GM12878 (cell line): ENCODE measurements around the gene PTPRN2. TPM values are rescaled to one million over a fixed set of nuclear protein-coding genes. Genes with fewer than 3 reads are reported as not detected.

Source experiments
- ATAC-seq: fragments of 200-7000 bp; cut with Tn5 transposase; 3 replicates; pipeline ENCODE4 v1.9.1; 2020; ENCODE audit warnings: mild to moderate bottlenecking, moderate library complexity
- BruUV-seq: library from RNA; stranded (reverse); fragments of 400-500 nt; replicated peaks from 2 replicates; lab custom pipeline; 2021; lab: Mats Ljungman, UMichigan
- CTCF ChIA-PET: fragments of 300-600 bp; sonication (Branson Sonifier 250); formaldehyde crosslinking; extraction: SDS; loops from one replicate; lab custom pipeline; 2021; ENCODE audit warnings: inconsistent platforms; lab: Yijun Ruan, JAX
- POLR2A ChIA-PET: fragments of 350-600 bp; formaldehyde crosslinking; extraction: SDS; loops from one replicate; lab custom pipeline; 2021; ENCODE audit warnings: inconsistent platforms; lab: Charles Lee
- RAD21 ChIA-PET: fragments of 300-600 bp; sonication (Branson Sonifier 250); formaldehyde crosslinking; loops from one replicate; lab custom pipeline; 2023; ENCODE audit warnings: antibody characterized with exemption; ENCODE audit not compliant: unreplicated experiment; lab: Charles Lee
- SMC1A ChIA-PET: fragments of 300-600 bp; sonication (Branson Sonifier 250); formaldehyde crosslinking; loops from one replicate; lab custom pipeline; 2023; ENCODE audit not compliant: unreplicated experiment, uncharacterized antibody; lab: Charles Lee
- DNase-seq: peaks from one replicate; pipeline ENCODE4 v3.0.0-alpha.2; 2011; ENCODE audit warnings: low read depth, low spot score
- FAIRE-seq: peaks from 3 replicates; lab custom pipeline; 2011; peaks lifted over from hg19 to GRCh38; lab: Jason Lieb, UNC
- H2AFZ ChIP-seq: 2 replicates; pipeline ENCODE4 v1.6.0; 2011; ENCODE audit warnings: low read depth, low read length, control low read depth; ENCODE audit not compliant: control insufficient read depth
- H3K27ac ChIP-seq: 2 replicates; pipeline ENCODE4 v1.5.1; 2011; ENCODE audit warnings: control low read depth; ENCODE audit not compliant: control insufficient read depth, insufficient read depth
- H3K27me3 ChIP-seq, 2 experiments: replicated peaks in 1 of 2; 2 replicates each; pipeline versions ENCODE4 v1.6.0 to v1.6.1; 2011; ENCODE audit warnings: low read length in 1 of 2; ENCODE audit not compliant: control insufficient read depth in 2 of 2, insufficient read depth in 2 of 2
- H3K36me3 ChIP-seq, 2 experiments: 2 replicates each; pipeline ENCODE4 v1.5.1; 2011; ENCODE audit warnings: low read length in 1 of 2; ENCODE audit not compliant: control insufficient read depth in 2 of 2, insufficient read depth in 2 of 2
- H3K4me1 ChIP-seq: 2 replicates; pipeline ENCODE4 v1.6.1; 2011; ENCODE audit warnings: mild to moderate bottlenecking, low read length, moderate library complexity, mixed read lengths; ENCODE audit not compliant: control insufficient read depth, insufficient read depth
- H3K4me2 ChIP-seq: 2 replicates; pipeline ENCODE4 v1.6.0; 2011; ENCODE audit warnings: control low read depth; ENCODE audit not compliant: control insufficient read depth, insufficient read depth
- H3K4me3 ChIP-seq: fragments of 200-600 bp; sonication (generic); 2 replicates; pipeline ENCODE4 v1.5.1; 2016
- H3K79me2 ChIP-seq: 2 replicates; pipeline ENCODE4 v1.6.0; 2011; ENCODE audit warnings: low read length; ENCODE audit not compliant: control insufficient read depth, insufficient read depth
- H3K9ac ChIP-seq: 2 replicates; pipeline ENCODE4 v1.8.0; 2011; ENCODE audit warnings: low read length, control low read depth, mixed read lengths; ENCODE audit not compliant: control insufficient read depth, insufficient read depth
- H3K9me3 ChIP-seq: replicated peaks from 3 replicates; pipeline ENCODE4 v1.5.1; 2011; ENCODE audit warnings: mild to moderate bottlenecking, low read length; ENCODE audit not compliant: control insufficient read depth, insufficient read depth
- H4K20me1 ChIP-seq: 2 replicates; pipeline ENCODE4 v1.6.0; 2011; ENCODE audit not compliant: control insufficient read depth, insufficient read depth
- POLR2AphosphoS2 ChIP-seq: IDR thresholded peaks from 2 replicates; pipeline ENCODE4 v1.6.1; 2011; ENCODE audit warnings: low read depth, mild to moderate bottlenecking, low read length, improper control_type of control experiment, moderate library complexity
- TCF7 ChIP-seq: IDR thresholded peaks from 2 replicates; pipeline ENCODE4 v1.6.1; 2014; ENCODE audit warnings: antibody characterized with exemption, borderline replicate concordance
- ZBTB11 ChIP-seq: fragments of 450-650 bp; formaldehyde crosslinking; IDR thresholded peaks from 2 replicates; pipeline ENCODE4 v1.5.0; 2022; ENCODE audit warnings: mild to moderate bottlenecking, missing genetic modification characterization
- WGBS: methylation state at CpG from one replicate; pipeline ENCODE4 v1.1.6; 2016; ENCODE audit warnings: low lambda C conversion rate; ENCODE audit not compliant: insufficient replicate concordance, insufficient coverage; ENCODE audit errors: missing lambda C conversion rate; 5-methylcytosine and 5-hydroxymethylcytosine counted together
- in situ Hi-C: fragments of 300-500 bp; cut with MboI; formaldehyde crosslinking; loops from 9 replicates; pipeline ENCODE4 v1.14.3; 2018; ENCODE audit warnings: mixed read lengths
- intact Hi-C: fragments of 100-400 bp; cut with micrococcal nuclease; formaldehyde crosslinking; loops from one replicate; pipeline ENCODE4 v1.14.2; 2022; ENCODE audit not compliant: unreplicated experiment
- polyA plus RNA-seq, 11 experiments: library from polyadenylated mRNA; depleted of rRNA in 4 of 11; unstranded in 6 of 11; stranded (reverse) in 5 of 11; fragments of >200 nt; fragmentation: Nextera tagmentation in 4 of 11; fragmentation: Illumina TruSeq in 1 of 11; extraction: Ambion mirVana in 4 of 11; extraction: Trizol in 1 of 11; gene quantifications; 1 replicate in 1 of 11; 2 replicates in 10 of 11; pipeline versions ENCODE4 v1.2.1 to v1.2.3, GENCODE V29; 2011 to 2016; ENCODE audit warnings: inconsistent platforms in 2 of 11, missing spikeins in 2 of 11, low read depth in 1 of 11
- total RNA-seq, 4 experiments: library from RNA; depleted of rRNA in 3 of 4; stranded (reverse); fragments of >200 nt in 3 of 4; fragmentation: Illumina TruSeq in 1 of 4; extraction: Trizol in 1 of 4; gene quantifications; 2 replicates each; pipeline versions ENCODE4 v1.2.1 to v1.2.3, GENCODE V29; 2013 to 2021
- TF ChIP-seq, protein P1 (sequence below): fragments of 450-650 bp; IDR thresholded peaks from 2 replicates; pipeline ENCODE4 v1.6.1; 2017; ENCODE audit warnings: antibody characterized with exemption, mild to moderate bottlenecking, moderate library complexity
- TF ChIP-seq, protein P2 (sequence below): IDR thresholded peaks from 2 replicates; pipeline ENCODE4 v1.6.1; 2012; ENCODE audit warnings: low read depth, low read length, improper control_type of control experiment

The PTPRN2 gene
- total and polyA plus RNA-seq, 10 of the 15 experiments (the other 5 are each of a cell fraction or from before 2014, with no cell fraction given): 5.4 TPM; not detected in 9

- TF ChIP-seq ZBTB11 (CRISPR knock-in tag): no peak
Observed at GRCh38 chr7:158261362-158262235, 326.0 kb downstream of the PTPRN2 start (continued).

DNA sequence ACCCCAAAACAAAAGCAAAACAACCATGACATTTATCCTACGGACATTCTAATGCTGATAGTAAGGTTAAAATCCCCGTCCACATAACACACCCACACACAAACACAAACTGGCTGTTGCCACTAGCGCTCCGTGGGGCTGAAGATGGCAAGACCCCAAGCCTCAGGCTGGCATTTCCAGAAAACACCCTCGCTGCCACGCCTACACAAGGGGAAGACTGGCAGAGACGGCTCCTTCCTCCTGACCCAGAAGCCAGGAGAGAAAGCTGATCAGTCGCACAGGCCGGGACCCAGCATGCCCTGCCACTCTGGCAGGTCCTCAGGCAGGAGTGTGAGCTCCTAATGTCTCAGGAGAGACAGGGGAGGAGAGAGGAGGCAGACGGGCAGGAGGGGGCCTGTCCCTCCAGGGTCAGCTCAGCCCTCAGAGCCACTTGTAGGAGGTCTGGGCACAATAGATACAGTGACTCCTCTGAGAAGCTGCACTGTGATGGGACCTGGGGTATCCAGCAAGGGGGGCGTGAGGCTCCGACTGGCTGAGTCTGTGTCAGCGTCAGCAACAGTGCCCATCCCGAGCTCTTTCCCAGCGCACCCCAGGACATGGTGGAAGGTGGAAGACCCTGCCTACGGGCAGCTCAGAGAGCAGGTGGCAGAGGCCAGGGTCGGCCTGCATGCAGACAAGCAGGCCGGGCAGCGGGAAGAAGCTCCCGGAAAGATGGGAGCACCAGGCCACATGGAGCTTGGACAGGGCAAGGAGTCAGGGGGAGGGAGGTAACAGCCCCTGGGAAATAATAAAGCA lies 326.9 kb downstream of the PTPRN2 start:
- Histone ChIP-seq H4K20me1 (no peaks in the 10 kb centered on the region), H3K9me3 (peaks cover 10% of the 10 kb centered on the region; the same call in 1 of the 3 replicates), H3K36me3 (no peaks in the 10 kb centered on the region), H3K27me3 (no peaks in the 10 kb centered on the region), H3K9ac (no peak overlapping the region), H3K4me3 (no peak overlapping the region), H3K79me2 (no peaks in the 10 kb centered on the region), H3K27ac (no peak overlapping the region), H3K4me1 (no peaks in the 10 kb centered on the region), H2AFZ (no peak overlapping the region), H3K4me2 (no peak overlapping the region)
- TF ChIP-seq, protein P1, sequence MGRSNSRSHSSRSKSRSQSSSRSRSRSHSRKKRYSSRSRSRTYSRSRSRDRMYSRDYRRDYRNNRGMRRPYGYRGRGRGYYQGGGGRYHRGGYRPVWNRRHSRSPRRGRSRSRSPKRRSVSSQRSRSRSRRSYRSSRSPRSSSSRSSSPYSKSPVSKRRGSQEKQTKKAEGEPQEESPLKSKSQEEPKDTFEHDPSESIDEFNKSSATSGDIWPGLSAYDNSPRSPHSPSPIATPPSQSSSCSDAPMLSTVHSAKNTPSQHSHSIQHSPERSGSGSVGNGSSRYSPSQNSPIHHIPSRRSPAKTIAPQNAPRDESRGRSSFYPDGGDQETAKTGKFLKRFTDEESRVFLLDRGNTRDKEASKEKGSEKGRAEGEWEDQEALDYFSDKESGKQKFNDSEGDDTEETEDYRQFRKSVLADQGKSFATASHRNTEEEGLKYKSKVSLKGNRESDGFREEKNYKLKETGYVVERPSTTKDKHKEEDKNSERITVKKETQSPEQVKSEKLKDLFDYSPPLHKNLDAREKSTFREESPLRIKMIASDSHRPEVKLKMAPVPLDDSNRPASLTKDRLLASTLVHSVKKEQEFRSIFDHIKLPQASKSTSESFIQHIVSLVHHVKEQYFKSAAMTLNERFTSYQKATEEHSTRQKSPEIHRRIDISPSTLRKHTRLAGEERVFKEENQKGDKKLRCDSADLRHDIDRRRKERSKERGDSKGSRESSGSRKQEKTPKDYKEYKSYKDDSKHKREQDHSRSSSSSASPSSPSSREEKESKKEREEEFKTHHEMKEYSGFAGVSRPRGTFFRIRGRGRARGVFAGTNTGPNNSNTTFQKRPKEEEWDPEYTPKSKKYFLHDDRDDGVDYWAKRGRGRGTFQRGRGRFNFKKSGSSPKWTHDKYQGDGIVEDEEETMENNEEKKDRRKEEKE: no peak
- TF ChIP-seq, protein P2, sequence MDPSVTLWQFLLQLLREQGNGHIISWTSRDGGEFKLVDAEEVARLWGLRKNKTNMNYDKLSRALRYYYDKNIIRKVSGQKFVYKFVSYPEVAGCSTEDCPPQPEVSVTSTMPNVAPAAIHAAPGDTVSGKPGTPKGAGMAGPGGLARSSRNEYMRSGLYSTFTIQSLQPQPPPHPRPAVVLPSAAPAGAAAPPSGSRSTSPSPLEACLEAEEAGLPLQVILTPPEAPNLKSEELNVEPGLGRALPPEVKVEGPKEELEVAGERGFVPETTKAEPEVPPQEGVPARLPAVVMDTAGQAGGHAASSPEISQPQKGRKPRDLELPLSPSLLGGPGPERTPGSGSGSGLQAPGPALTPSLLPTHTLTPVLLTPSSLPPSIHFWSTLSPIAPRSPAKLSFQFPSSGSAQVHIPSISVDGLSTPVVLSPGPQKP: no peak
- no peak for TF ChIP-seq TCF7
- no peak for TF ChIP-seq POLR2AphosphoS2
- 39% methylated on average over 20 of the region's 20 CpGs for WGBS
- intact Hi-C loops (no loop called here), in situ Hi-C loops (no loop called here)
- DNase-seq (no peak), FAIRE-seq (no peak), ATAC-seq (no peak)
- no TSS peak for BruUV-seq
- CTCF ChIA-PET: no interaction called here
- RAD21 ChIA-PET: no interaction called here
- POLR2A ChIA-PET: no interaction called here
- SMC1A ChIA-PET: no interaction called here
